ENCODE data around the gene CD209.

CD209 gene

GRCh38 chr19:7694499-7694898, 52.8 kb downstream of the CD209 start:
- Histone ChIP-seq H3K27ac (ENCODE audit: poor library complexity, severe bottlenecking) (no peak overlapping the region), H3K27me3 (ENCODE audit: insufficient read depth, poor library complexity, severe bottlenecking) (no peaks in the 10 kb centered on the region), H3K4me3 (ENCODE audit: severe bottlenecking) (no peak overlapping the region), H3K4me1 (ENCODE audit: insufficient read depth, poor library complexity, severe bottlenecking) (no peaks in the 10 kb centered on the region), H3K9me3 (ENCODE audit: severe bottlenecking) (no peaks in the 10 kb centered on the region), H3K36me3 (ENCODE audit: low read depth) (no peaks in the 10 kb centered on the region)
- TF ChIP-seq, protein P1, sequence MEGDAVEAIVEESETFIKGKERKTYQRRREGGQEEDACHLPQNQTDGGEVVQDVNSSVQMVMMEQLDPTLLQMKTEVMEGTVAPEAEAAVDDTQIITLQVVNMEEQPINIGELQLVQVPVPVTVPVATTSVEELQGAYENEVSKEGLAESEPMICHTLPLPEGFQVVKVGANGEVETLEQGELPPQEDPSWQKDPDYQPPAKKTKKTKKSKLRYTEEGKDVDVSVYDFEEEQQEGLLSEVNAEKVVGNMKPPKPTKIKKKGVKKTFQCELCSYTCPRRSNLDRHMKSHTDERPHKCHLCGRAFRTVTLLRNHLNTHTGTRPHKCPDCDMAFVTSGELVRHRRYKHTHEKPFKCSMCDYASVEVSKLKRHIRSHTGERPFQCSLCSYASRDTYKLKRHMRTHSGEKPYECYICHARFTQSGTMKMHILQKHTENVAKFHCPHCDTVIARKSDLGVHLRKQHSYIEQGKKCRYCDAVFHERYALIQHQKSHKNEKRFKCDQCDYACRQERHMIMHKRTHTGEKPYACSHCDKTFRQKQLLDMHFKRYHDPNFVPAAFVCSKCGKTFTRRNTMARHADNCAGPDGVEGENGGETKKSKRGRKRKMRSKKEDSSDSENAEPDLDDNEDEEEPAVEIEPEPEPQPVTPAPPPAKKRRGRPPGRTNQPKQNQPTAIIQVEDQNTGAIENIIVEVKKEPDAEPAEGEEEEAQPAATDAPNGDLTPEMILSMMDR (IDR thresholded peaks at IDR 0.05; ENCODE audit: poor library complexity, severe bottlenecking), result no peak
- ATAC-seq (ENCODE audit: low read depth) (no peak), DNase-seq (ENCODE audit: low spot score) (no peak)

DNA sequence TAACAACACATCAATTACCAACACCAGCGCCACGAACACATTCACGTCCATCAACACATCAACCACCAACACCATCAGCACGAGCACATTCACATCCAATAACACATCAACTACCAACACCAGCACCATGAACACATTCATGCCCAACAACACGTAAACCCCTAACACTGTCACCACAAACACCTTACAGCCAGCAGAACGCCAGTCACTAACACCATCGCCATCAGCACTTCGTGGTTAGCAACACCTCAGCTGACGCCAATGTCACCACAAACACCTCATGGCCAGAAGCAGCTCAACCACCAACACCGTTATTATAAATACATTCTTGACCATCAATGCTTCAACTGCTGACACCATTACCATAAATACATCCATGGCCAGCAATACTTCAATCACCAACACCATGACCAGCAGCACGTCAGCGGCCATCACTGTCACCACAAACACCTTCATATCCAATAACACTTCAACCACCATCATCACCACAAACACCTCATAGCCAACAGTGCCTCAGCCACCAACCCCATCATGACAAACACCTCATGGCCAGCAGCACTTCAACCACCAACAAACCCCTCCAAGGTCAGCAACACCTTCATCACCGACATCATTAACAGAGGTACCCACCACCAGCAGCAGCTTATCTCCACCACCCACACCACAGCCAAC, 54.8 kb downstream of the CD209 start:
- ATAC-seq (ENCODE audit: low read depth) (no peak), DNase-seq (ENCODE audit: low spot score) (no peak)
- no peaks in the 10 kb centered on the region for H3K36me3 ChIP-seq (ENCODE audit: low read depth)
- no peaks in the 10 kb centered on the region for H3K9me3 ChIP-seq (ENCODE audit: severe bottlenecking)
- no peak overlapping the region for H3K4me3 ChIP-seq (ENCODE audit: severe bottlenecking)
- no peaks in the 10 kb centered on the region for H3K4me1 ChIP-seq (ENCODE audit: insufficient read depth, poor library complexity, severe bottlenecking)
- H3K27ac ChIP-seq (ENCODE audit: poor library complexity, severe bottlenecking), result no peak overlapping the region
- H3K27me3 ChIP-seq (ENCODE audit: insufficient read depth, poor library complexity, severe bottlenecking), result peaks cover 2% of the 10 kb centered on the region
- TF ChIP-seq, protein P1 (IDR thresholded peaks at IDR 0.05; ENCODE audit: poor library complexity, severe bottlenecking), result no peak

DNA sequence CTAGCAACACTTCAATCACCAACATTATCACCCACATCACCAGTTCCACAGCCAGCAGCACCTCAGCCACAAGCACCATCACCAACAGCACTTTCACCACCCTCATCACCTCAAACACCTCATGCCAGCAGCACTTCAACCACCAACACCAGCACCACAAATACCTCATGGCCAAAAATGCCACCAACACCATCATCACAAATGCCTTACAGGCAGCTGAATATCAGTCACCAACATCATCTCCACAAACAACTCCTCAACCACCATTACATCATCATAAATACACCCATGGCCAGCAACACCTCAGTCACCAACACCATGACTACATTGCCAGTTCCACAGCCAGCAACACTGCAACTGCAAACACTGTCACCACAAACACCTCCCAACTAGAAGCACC, 55.8 kb downstream of the CD209 start:
- TF ChIP-seq, protein P1 (IDR thresholded peaks at IDR 0.05; ENCODE audit: poor library complexity, severe bottlenecking), result no peak
- H3K4me1 ChIP-seq (ENCODE audit: insufficient read depth, poor library complexity, severe bottlenecking), result no peaks in the 10 kb centered on the region
- no peak for ATAC-seq (ENCODE audit: low read depth)
- no peak overlapping the region for H3K4me3 ChIP-seq (ENCODE audit: severe bottlenecking)
- no peaks in the 10 kb centered on the region for H3K36me3 ChIP-seq (ENCODE audit: low read depth)
- H3K27ac ChIP-seq (ENCODE audit: poor library complexity, severe bottlenecking), result no peak overlapping the region
- no peak for DNase-seq (ENCODE audit: low spot score)
- peaks cover 2% of the 10 kb centered on the region for H3K27me3 ChIP-seq (ENCODE audit: insufficient read depth, poor library complexity, severe bottlenecking)
- no peaks in the 10 kb centered on the region for H3K9me3 ChIP-seq (ENCODE audit: severe bottlenecking)

- H3K4me3 ChIP-seq (ENCODE audit: severe bottlenecking), result no peak overlapping the region
- no peaks in the 10 kb centered on the region for H3K4me1 ChIP-seq (ENCODE audit: insufficient read depth, poor library complexity, severe bottlenecking)
- TF ChIP-seq, protein P1 (IDR thresholded peaks at IDR 0.05; ENCODE audit: poor library complexity, severe bottlenecking), result no peak
- no peaks in the 10 kb centered on the region for H3K9me3 ChIP-seq (ENCODE audit: severe bottlenecking)
- no peak overlapping the region for H3K27ac ChIP-seq (ENCODE audit: poor library complexity, severe bottlenecking)
- no peak for DNase-seq (ENCODE audit: low spot score)
- no peaks in the 10 kb centered on the region for H3K36me3 ChIP-seq (ENCODE audit: low read depth)
- no peak for ATAC-seq (ENCODE audit: low read depth)
- H3K27me3 ChIP-seq (ENCODE audit: insufficient read depth, poor library complexity, severe bottlenecking), result peaks cover 2% of the 10 kb centered on the region
Measured at GRCh38 chr19:7690779-7691258, 56.5 kb downstream of the CD209 start.
